Endothelial cell of umbilical vein (primary cell): ENCODE results near the gene PTPRD. TPM values are rescaled to one million over a fixed set of nuclear protein-coding genes. Genes with fewer than 3 reads are reported as not detected.

ENCODE experiments used
- BruUV-seq: library from RNA; stranded (reverse); fragments of 400-500 nt; replicated peaks from 2 replicates; lab custom pipeline; 2021; lab: Mats Ljungman, UMichigan
- CTCF ChIA-PET: fragments of 300-600, 350-600 bp; sonication (Branson Sonifier 250); formaldehyde crosslinking; loops from one replicate; lab custom pipeline; 2021; ENCODE audit warnings: antibody characterized with exemption, inconsistent platforms; lab: Charles Lee
- POLR2A ChIA-PET: fragments of 300-600, 350-600 bp; sonication (Branson Sonifier 250); formaldehyde crosslinking; loops from one replicate; lab custom pipeline; 2021; ENCODE audit warnings: antibody characterized with exemption, inconsistent platforms; lab: Charles Lee
- DNase-seq: peaks from one replicate; pipeline ENCODE4 v3.0.0-alpha.2; 2011; ENCODE audit warnings: low read depth, low spot score
- FAIRE-seq: peaks from 2 replicates; lab custom pipeline; 2011; peaks lifted over from hg19 to GRCh38; lab: Jason Lieb, UNC
- H2AFZ ChIP-seq: 2 replicates; pipeline ENCODE4 v1.6.0; 2012; ENCODE audit warnings: low read depth, low read length, control low read depth, inconsistent platforms
- H3K27ac ChIP-seq: 2 replicates; pipeline ENCODE4 v1.5.1; 2011; ENCODE audit warnings: low read depth, mild to moderate bottlenecking, control low read depth, low read length, moderate library complexity; ENCODE audit not compliant: insufficient read depth
- H3K27me3 ChIP-seq, 2 experiments: 2 replicates each; pipeline versions ENCODE4 v1.6.0 to v1.6.1; 2011; ENCODE audit warnings: low read length in 2 of 2, mixed read lengths in 1 of 2; ENCODE audit not compliant: control insufficient read depth in 2 of 2, insufficient read depth in 2 of 2
- H3K36me3 ChIP-seq, 2 experiments: 2 replicates in 1 of 2; 3 replicates in 1 of 2; pipeline ENCODE4 v1.5.1; 2011; ENCODE audit warnings: low read length in 2 of 2, mild to moderate bottlenecking in 1 of 2, moderate library complexity in 1 of 2; ENCODE audit not compliant: control insufficient read depth in 2 of 2, insufficient read depth in 2 of 2; ENCODE audit errors: extremely low read depth in 1 of 2
- H3K4me1 ChIP-seq: 3 replicates; pipeline ENCODE4 v1.5.1; 2011; ENCODE audit warnings: mild to moderate bottlenecking, low read length; ENCODE audit not compliant: control insufficient read depth, insufficient read depth; ENCODE audit errors: extremely low read depth
- H3K4me2 ChIP-seq: 2 replicates; pipeline ENCODE4 v1.6.1; 2011; ENCODE audit warnings: low read length, control low read depth, mixed read lengths; ENCODE audit not compliant: insufficient read depth
- H3K4me3 ChIP-seq, 3 experiments: fragments of 200-600 bp in 1 of 3; sonication (generic), shearing (Covaris generic) in 1 of 3; replicated peaks in 1 of 3; 2 replicates each; pipeline ENCODE4 v1.5.1; 2011 to 2016; ENCODE audit warnings: control low read depth in 3 of 3, low read length in 3 of 3, mild to moderate bottlenecking in 2 of 3, inconsistent platforms in 1 of 3, low read depth in 1 of 3, moderate library complexity in 1 of 3; ENCODE audit not compliant: insufficient read depth in 1 of 3
- H3K79me2 ChIP-seq: 2 replicates; pipeline ENCODE4 v1.6.0; 2012; ENCODE audit warnings: low read length, inconsistent platforms; ENCODE audit not compliant: control insufficient read depth, insufficient read depth
- H3K9ac ChIP-seq: replicated peaks from 2 replicates; pipeline ENCODE3; 2011; ENCODE audit warnings: low read length, control low read depth; ENCODE audit not compliant: insufficient read depth; ENCODE audit errors: extremely low read depth
- H3K9me1 ChIP-seq: replicated peaks from 3 replicates; pipeline ENCODE4 v1.6.0; 2011; ENCODE audit warnings: mild to moderate bottlenecking, low read length; ENCODE audit not compliant: control insufficient read depth, insufficient read depth; ENCODE audit errors: extremely low read depth
- H3K9me3 ChIP-seq: replicated peaks from 2 replicates; pipeline ENCODE4 v1.5.1; 2012; ENCODE audit warnings: low read length, inconsistent platforms; ENCODE audit not compliant: control insufficient read depth, insufficient read depth
- H4K20me1 ChIP-seq: replicated peaks from 2 replicates; pipeline ENCODE3; 2011; ENCODE audit warnings: mild to moderate bottlenecking, low read length; ENCODE audit not compliant: control insufficient read depth, insufficient read depth; ENCODE audit errors: extremely low read depth
- EZH2 ChIP-seq: IDR thresholded peaks from 2 replicates; pipeline ENCODE4 v1.6.1; 2012; ENCODE audit warnings: borderline replicate concordance, low read depth, mild to moderate bottlenecking, moderate library complexity, low read length, inconsistent platforms; ENCODE audit not compliant: severe bottlenecking
- FOS ChIP-seq: IDR thresholded peaks from 2 replicates; pipeline ENCODE4 v1.6.1; 2011; ENCODE audit warnings: mild to moderate bottlenecking, low read length, moderate library complexity, borderline replicate concordance; ENCODE audit not compliant: insufficient read depth
- GATA2 ChIP-seq: IDR thresholded peaks from 2 replicates; pipeline ENCODE4 v1.7.0; 2011; ENCODE audit warnings: low read depth, mild to moderate bottlenecking, moderate library complexity, mixed read lengths, low read length; ENCODE audit not compliant: insufficient read length, insufficient read depth
- JUN ChIP-seq: IDR thresholded peaks from 2 replicates; pipeline ENCODE4 v1.6.1; 2011; ENCODE audit warnings: borderline replicate concordance, low read depth; ENCODE audit not compliant: insufficient read length, insufficient read depth
- MYC ChIP-seq: IDR thresholded peaks from one replicate; pipeline ENCODE4 v1.6.1; 2011; ENCODE audit warnings: mild to moderate bottlenecking, low read depth, low read length
- POLR2A ChIP-seq: IDR thresholded peaks from 2 replicates; pipeline ENCODE4 v1.6.1; 2012; ENCODE audit warnings: low read depth, mild to moderate bottlenecking, control low read depth, low read length
- POLR2AphosphoS5 ChIP-seq: IDR thresholded peaks from 2 replicates; pipeline ENCODE4 v1.6.1; 2012; ENCODE audit warnings: low read depth, mild to moderate bottlenecking, control low read depth, low read length, moderate library complexity; ENCODE audit not compliant: insufficient read depth
- dilution Hi-C: fragments of 300-500 bp; cut with MboI; formaldehyde crosslinking; loops from one replicate; pipeline ENCODE4 v1.15.0; 2019; ENCODE audit warnings: low sequenced_read_pairs; ENCODE audit not compliant: extremely low pct_ligation_motif_present
- intact Hi-C: fragments of 100-400 bp; cut with micrococcal nuclease; formaldehyde crosslinking; loops from one replicate; pipeline ENCODE4 v1.10.0; 2022
- polyA plus RNA-seq, 4 experiments: library from polyadenylated mRNA; depleted of rRNA in 3 of 4; stranded (reverse) in 3 of 4; unstranded in 1 of 4; fragments of >200 nt; gene quantifications; 2 replicates each; pipeline versions ENCODE4 v1.2.1 to v1.2.3, GENCODE V29; 2011 to 2012; ENCODE audit warnings: missing spikeins in 1 of 4
- total RNA-seq: library from RNA; stranded (reverse); gene quantifications from 2 replicates; pipeline ENCODE4 v1.2.3, GENCODE V29; 2021
- TF ChIP-seq, protein P1 (sequence below): IDR thresholded peaks from 2 replicates; pipeline ENCODE4 v1.6.1; 2011; ENCODE audit not compliant: insufficient read depth, insufficient read length
- TF ChIP-seq, protein P2 (sequence below), 2 donors: IDR thresholded peaks; 1 replicate in 1 of 2; 2 replicates in 1 of 2; pipeline ENCODE4 v1.5.1; 2011; ENCODE audit warnings: low read length in 2 of 2, mild to moderate bottlenecking in 2 of 2, moderate library complexity in 2 of 2, control low read depth in 1 of 2, inconsistent platforms in 1 of 2, low read depth in 1 of 2; ENCODE audit not compliant: insufficient read depth in 1 of 2; ENCODE audit errors: extremely low read depth in 1 of 2

Gene PTPRD
- total and polyA plus RNA-seq, 2 donors (not counting 3 experiments of a cell fraction or from before 2014, with no cell fraction given), result 5.5 to 5.7 TPM

DNA sequence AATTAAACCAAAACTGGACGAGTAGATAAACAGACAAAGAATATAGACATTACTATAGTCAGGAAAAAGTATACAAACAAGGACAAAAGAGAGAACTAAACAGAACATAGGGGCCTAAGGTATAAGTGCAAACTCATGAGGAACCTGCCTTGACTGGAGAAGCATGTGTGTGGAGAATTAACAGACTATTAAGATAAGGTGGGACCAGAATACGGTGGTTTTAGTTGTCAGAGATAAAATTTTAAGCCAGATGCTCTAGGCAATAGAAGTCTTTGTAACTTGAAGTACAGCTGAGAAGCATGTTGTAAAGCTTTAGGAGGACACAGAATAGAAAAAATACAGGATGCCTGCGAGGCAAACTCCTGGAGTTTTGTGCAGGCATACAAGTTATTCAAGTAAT, 707.1 kb downstream of the PTPRD start:
- no peak for FAIRE-seq
- H4K20me1 ChIP-seq, result no peaks in the 10 kb centered on the region
- H3K9me3 ChIP-seq, result no peaks in the 10 kb centered on the region
- dilution Hi-C loops (no loop called here), intact Hi-C loops (no loop called here)
- ChIA-PET CTCF (interaction anchor here (1.0 kb wide), 1 partner anchor 37 kb away, joined by 3 read pairs; no protein-coding TSS in a partner anchor), POLR2A (no interaction called here)
- TF ChIP-seq GATA2 (no peak), JUN (no peak), EZH2 (no peak), FOS (no peak), POLR2AphosphoS5 (no peak), POLR2A (no peak), MYC (no peak)
- TF ChIP-seq, protein P1, sequence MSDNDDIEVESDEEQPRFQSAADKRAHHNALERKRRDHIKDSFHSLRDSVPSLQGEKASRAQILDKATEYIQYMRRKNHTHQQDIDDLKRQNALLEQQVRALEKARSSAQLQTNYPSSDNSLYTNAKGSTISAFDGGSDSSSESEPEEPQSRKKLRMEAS, result no peak
- TF ChIP-seq, protein P2, sequence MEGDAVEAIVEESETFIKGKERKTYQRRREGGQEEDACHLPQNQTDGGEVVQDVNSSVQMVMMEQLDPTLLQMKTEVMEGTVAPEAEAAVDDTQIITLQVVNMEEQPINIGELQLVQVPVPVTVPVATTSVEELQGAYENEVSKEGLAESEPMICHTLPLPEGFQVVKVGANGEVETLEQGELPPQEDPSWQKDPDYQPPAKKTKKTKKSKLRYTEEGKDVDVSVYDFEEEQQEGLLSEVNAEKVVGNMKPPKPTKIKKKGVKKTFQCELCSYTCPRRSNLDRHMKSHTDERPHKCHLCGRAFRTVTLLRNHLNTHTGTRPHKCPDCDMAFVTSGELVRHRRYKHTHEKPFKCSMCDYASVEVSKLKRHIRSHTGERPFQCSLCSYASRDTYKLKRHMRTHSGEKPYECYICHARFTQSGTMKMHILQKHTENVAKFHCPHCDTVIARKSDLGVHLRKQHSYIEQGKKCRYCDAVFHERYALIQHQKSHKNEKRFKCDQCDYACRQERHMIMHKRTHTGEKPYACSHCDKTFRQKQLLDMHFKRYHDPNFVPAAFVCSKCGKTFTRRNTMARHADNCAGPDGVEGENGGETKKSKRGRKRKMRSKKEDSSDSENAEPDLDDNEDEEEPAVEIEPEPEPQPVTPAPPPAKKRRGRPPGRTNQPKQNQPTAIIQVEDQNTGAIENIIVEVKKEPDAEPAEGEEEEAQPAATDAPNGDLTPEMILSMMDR (IDR thresholded peaks at IDR 0.05; ENCODE audit: extremely low read depth in 1 of 2, insufficient read depth in 1 of 2, low read depth in 1 of 2, low read length in 2 of 2), result no peak
- no peaks in the 10 kb centered on the region for H3K9me1 ChIP-seq
- H3K4me1 ChIP-seq, result no peaks in the 10 kb centered on the region
- H3K4me2 ChIP-seq, result no peak overlapping the region
- no peak overlapping the region for H3K9ac ChIP-seq
- no peaks in the 10 kb centered on the region for H3K36me3 ChIP-seq
- H2AFZ ChIP-seq, result no peak overlapping the region
- H3K79me2 ChIP-seq, result no peaks in the 10 kb centered on the region
- no peak for DNase-seq
- no peak overlapping the region for H3K27ac ChIP-seq
- no peaks in the 10 kb centered on the region for H3K27me3 ChIP-seq
- H3K4me3 ChIP-seq, result no peak overlapping the region
- no TSS peak for BruUV-seq
